GM21515 (cell line): ENCODE results near the gene TPM3.
"Not testable (repeated sequence)": the region's sequence is repeated elsewhere in the genome, so short reads cannot be mapped to it uniquely, and the experiment has no call there.

ENCODE experiments used
- ATAC-seq: cut with Tn5 transposase; IDR thresholded peaks from one replicate; pipeline ENCODE4 v1.9.1; 2021; ENCODE audit not compliant: unreplicated experiment

Gene TPM3

DNA sequence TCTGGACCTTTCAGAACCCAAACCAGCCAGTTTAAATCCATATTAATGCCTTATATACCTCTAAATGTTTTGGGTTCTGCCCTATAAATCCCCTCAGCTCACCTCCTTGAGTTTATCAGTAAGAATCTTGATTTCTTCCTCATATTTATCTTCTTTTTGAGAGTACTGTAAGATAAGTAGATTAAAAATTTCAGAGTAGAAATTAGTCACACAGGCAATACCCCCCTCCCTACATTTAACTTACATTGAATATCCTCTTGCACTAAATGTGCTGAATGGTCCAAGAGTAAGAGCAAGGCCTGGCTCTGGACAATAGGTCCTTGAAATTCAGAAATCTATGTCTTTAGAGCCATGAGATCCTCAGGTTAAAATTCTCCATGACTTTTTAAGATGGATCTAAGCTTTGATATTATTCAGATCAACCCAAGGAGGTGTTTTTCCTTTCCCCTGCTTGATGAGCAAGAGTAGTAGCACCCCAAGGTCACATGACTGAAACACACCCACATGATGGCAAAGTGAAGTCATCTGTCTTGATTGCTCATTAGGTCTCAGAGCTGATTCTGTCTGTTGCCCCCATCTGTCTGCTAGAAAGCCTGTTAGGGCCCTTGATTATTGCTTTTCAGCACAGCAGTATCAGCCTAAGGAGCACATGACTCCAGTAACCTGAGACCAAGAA lies 21.2 kb downstream of the TPM3 start:
- no peak for ATAC-seq

GRCh38 chr1:154167461-154167860 lies 24.4 kb downstream of the TPM3 start:
- no peak for ATAC-seq

DNA sequence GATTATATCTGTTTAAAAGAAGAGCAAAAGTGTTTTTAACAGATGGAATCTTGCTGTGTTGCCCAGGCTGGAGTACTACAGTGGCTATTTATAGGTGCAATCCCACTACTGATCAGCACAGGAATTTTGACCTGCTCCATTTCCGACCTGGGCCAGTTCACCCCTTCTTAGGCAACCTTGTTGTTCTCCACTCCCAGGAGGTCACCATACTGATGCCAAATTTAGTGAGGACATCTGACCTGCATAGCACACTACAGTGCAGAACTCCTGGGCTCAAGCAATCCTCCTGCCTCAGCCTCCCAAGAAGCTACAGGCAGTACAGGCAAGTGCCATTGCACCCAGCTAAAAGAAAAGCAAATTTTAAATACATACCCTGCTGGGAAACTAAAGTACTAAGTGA lies 25.7 kb downstream of the TPM3 start:
- ATAC-seq: no peak

GRCh38 chr1:154159554-154159953 lies 32.3 kb downstream of the TPM3 start:
- ATAC-seq: no peak

DNA sequence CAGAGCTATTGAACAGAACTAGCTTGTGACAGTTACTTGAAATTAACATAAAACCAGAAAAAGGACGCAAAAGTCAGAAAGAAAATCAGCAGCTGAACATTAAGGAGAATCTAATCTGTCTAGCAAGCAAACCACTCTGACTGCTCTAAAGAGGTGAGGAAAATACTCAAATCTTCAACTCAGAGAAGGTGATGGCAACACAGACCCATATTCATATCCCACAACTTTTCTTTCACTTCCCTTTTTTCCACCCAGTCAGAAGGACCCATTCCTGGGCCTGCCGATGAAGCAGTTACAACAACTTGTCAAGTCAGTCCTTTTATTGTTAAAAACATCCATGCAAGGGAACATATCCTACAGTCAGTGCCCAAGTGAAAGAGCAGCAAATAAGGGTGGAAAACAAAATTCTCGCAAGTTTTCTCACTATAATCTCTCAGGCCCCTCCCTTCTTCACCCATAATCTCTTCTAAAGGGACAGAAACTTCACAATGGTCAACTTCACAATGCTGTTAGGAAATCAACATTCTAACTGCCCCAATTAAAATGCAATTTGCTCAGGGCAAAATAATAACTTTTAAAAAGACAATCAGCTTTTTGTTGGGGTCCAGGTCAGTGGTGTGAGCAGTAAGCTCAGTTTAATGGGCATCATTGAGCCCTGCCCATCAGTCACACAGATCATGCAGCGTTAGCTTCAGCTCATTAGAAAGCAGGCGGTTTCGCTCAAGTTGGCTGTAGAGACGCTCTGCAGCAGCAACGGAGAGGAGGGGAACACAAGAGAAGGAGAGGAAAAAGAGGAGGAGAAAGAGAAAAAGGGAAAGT lies 33.4 kb downstream of the TPM3 start:
- ATAC-seq: peak; percentile 35

DNA sequence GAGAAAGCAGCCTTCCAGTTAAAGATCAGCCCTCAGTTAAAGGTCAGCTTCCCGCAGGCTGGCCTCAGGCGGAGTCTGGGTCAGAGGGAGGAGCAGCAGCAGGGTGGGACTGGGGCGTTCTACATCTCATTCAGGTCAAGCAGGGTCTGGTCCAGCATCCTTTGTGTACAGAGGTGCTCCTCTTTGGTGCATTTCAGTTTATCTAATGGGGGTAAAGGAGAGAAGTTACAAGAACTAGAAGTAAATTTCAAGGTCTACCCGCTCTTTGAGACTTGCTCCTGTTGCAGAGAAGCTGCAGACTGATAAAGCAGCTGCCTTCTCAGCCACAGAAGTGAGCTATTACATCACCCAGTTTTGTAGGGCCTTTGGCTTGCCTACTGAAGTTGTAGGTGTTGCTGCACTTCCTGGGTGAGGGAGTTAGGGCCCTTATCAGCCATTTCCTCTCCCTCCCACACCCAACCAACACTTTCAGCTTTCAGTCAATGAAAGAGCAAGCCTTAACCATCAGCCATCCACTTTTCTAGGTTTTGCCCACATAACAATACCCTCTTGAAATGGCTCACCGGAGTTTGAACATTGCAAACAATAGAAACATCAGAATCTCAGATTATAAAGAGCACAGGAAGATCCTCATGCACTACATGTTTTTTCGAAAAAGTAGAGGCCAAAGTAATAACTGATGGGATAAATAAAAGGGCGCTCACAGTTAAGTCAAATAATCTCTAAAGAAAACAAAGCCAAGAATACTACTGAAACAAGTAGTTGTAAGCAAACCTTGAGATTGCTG lies 34.2 kb downstream of the TPM3 start:
- ATAC-seq: peak; percentile 89

DNA sequence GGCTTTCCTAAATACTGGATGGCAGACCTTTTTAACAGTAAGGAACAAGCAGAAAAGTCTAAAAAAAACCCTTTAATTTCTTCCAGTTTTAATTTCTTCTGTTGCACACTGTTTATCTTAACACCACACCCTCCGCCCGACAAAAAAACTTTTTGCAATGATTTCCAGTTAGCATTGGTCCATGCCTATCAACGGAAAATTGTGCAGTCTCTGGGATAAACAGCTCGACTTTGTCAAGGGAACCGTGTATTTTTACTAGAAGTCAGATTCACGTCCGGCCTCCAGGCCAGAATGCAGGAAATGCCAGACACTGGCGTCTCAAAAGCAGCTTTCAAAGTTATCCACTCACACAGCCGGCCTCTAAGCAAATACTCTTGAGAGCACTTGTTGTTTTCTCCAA lies 36.6 kb downstream of the TPM3 start:
- ATAC-seq: no peak

DNA sequence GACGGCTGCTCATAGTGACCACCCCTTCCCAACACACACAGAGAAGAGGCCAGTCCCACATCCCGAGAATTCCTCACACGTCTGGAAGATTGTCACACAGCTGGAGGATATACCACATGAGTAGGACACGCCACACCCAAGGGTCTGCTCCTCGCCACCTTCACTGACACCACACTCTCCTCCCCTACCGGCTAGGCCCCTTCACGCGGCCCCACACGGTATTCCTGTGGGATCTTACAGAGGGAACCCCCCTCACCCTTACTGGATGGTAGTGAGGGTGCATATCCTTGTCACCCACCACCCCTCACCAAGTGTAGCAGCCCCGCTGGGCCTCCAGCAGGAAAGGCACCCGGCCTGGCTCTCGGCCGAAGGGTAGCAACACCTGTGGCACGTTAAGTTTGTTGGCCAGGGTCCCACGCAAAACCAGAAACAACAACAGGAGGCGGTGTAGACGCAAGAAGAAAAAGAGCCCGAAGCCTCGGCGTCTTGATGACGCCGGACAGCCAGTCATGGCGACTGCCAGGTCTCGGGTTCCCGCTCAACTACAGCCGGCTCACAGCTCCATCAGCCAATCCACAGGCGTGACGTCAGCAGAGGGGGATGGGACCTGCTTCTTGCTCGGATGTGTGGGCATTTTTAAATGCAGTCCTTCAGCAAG lies 37.2 kb downstream of the TPM3 start, which contains the start of gene NUP210L:
Gene NUP210L, minus strand, starts transcription at position 540 of the 658 bp plus-strand sequence.
- ATAC-seq: no peak

- no peak for ATAC-seq
These were observed 37.8 kb downstream of the TPM3 start for GRCh38 chr1:154154053-154154452.

GRCh38 chr1:154151311-154151710 lies 40.6 kb downstream of the TPM3 start:
- ATAC-seq: no peak

DNA sequence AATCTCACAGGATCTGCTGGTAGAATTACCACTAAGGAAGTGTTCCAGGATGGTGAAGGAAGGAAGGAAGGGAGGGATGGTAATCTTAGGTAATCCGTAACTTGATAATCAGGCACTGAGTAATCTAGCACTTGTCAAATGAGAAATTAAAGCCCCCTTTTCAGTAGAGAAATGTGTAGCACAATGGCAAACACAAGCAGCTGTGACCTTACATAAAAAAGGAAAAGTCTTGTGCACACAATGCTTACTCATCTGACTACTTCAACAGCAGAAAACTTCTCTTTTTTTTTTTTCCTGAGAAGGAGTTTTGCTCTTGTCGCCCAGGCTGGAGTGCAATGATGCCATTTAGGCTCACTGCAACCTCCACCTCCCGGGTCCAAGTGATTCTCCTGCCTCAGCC lies 43.1 kb downstream of the TPM3 start:
- ATAC-seq: no peak

DNA sequence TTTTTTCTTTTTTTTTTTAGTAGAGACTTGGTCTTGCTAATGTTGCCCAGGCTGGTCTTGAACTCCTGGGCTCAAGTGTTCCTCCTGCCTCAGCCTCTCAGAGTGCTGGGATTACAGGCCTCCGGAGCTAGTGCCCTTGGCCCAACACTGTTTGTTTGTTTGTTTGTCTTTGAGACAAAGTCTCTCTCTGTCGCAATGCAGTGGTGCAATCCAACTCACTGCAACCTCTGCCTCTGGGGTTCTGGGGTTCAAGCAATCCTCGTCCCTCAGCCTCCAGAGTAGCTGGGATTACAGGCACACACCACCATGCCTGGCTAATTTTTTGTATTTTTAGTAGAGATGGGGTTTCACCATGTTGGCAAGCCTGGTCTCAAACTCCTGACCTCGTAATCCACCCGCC lies 44.4 kb downstream of the TPM3 start:
- not testable (repeated sequence) for ATAC-seq

- no peak for ATAC-seq
These were observed 45.9 kb downstream of the TPM3 start for GRCh38 chr1:154145986-154146385.

DNA sequence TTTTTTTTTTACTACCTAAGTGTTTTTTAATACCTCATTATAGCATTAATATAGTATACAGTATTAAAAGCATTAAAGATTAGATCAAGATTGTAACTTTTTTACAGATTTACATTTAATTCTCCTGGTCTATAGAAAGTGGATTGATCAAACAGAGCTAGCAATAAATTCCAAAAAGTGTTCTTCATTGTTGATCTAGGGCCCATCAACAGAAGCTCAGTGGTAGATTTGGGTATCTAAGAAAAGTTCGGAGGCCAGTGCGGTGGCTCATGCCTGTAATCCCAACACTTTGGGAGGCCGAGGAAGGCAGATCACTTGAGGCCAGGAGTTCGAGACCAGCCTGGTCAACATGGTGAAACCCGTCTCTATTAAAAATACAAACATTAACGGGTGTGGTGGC lies 49.5 kb downstream of the TPM3 start:
- ATAC-seq: no peak

DNA sequence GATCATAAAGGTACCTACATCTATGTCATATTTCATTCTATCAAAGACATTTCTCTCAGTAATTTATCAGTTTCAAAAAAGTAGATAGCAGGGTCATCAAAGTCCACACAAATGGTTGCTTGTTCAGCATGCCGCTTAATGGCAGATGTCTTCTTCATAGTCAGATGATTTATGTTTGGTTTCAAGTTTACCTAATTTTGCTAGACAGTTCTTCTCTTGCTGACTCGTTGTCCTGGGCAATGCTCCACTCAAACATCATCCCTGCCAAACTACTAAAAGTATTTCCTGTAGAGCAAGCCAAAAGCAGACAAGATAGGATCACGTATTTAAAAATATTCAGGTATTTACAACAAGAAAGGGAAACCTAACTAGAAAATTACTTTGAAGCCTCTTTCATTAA lies 50.7 kb downstream of the TPM3 start:
- no peak for ATAC-seq

- ATAC-seq: no peak
These were observed 54.0 kb downstream of the TPM3 start for GRCh38 chr1:154137888-154138287.

DNA sequence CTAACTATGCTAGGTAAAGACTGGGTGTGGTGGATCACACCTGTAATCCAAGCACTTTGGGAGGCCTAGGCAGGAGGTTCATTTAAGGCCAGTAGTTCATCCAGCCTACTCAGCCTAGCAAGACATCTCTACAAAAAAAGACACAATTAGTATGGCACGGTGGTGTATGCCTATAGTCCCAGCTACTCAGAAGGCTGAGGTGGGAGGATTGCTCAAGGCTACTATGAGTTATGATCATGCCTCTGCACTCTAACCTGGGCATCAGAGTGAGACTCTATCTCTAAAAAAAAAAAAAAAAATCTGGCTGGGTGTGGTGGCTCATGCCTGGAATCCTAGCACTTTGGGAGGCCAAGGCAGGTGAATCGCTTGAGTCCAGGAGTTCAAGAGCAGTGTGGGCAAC lies 58.6 kb downstream of the TPM3 start:
- no peak for ATAC-seq

DNA sequence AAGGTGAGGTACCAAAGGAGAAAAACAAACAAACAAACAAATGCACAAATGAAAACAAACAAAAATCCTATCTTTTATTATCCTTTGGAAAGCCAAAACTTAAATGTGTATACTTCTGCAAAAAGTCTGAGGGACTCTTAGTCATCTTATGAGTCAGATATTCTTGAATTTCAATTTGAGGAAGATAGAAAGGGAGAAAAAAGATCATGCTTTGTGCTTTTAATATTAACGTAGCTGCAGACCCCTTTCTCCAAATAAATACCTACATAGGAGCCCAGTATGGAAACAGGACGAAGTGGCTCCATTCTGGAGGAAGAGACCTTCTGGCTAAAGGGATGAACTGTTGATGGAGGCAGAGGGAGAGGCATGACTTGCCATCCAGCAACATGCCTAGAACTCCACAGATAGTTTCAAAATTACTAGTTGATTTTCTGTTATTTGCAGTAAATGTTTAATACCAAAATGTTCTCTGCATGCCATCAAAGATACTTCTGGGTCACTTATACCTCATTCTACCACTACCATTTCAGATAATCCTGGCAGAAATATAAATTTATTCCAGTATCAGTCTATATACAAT lies 62.4 kb downstream of the TPM3 start:
- ATAC-seq: no peak

- ATAC-seq: not testable (repeated sequence)
These were observed 68.7 kb downstream of the TPM3 start for GRCh38 chr1:154123205-154123604.

DNA sequence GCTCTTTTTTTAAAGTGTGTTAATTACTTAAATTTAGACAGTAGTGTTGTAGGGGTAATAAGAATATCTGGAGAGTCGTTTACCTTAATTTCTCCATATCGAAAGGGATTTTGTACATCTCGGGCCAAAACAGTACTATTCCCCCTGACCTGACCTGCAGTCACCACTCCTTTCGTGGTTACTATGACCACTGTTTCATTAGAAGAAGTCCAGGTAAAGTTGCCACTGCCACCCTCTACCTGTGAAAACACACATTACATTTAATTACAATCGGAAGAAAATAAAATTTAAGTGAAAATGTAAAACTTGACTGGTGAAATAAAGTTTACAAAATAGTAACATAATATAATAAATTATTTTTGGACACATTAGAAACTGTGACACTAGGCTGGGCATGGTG lies 74.3 kb downstream of the TPM3 start:
- ATAC-seq: no peak

DNA sequence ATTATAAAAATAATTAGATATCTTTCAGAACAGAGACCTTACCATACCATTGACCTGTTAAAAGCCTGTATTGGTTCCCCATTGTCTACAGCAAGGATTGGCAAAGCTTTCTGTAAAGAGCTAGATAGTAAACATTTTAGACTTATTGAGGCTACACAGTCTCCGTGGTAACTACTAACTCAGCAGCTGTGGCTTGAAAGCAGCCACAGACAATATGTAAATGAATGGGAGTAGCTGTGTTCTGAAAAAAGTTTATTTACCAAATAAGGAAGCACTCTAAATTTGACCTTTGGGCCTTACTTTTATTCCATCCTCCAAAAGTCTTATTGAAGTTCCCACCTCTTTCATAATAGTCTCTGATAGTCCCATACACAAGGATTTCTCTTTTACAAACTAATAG lies 76.7 kb downstream of the TPM3 start:
- ATAC-seq: no peak
